DMS 273 (cell line): ENCODE data around the gene TYSND1.
"Not testable (repeated sequence)": the region's sequence is repeated elsewhere in the genome, so short reads cannot be mapped to it uniquely, and the experiment has no call there.

Experiments used
- DNase-seq: peaks from one replicate; lab custom pipeline; 2025; ENCODE audit not compliant: unreplicated experiment; lab: John Stamatoyannopoulos, UW

The TYSND1 gene

GRCh38 chr10:70112071-70112470 is 34.4 kb downstream of the TYSND1 start:
- no peak for DNase-seq

- DNase-seq = no peak
These were observed 35.0 kb downstream of the TYSND1 start for GRCh38 chr10:70111496-70111895.

GRCh38 chr10:70109064-70109729 is 37.3 kb downstream of the TYSND1 start:
- DNase-seq = peak; percentile 36

GRCh38 chr10:70106958-70107791 is 39.3 kb downstream of the TYSND1 start:
- peak; percentile 18 for DNase-seq

GRCh38 chr10:70101668-70102067 is 44.8 kb downstream of the TYSND1 start:
- no peak for DNase-seq

- not testable (repeated sequence) for DNase-seq
These were observed 45.4 kb downstream of the TYSND1 start for GRCh38 chr10:70101068-70101562.

DNA sequence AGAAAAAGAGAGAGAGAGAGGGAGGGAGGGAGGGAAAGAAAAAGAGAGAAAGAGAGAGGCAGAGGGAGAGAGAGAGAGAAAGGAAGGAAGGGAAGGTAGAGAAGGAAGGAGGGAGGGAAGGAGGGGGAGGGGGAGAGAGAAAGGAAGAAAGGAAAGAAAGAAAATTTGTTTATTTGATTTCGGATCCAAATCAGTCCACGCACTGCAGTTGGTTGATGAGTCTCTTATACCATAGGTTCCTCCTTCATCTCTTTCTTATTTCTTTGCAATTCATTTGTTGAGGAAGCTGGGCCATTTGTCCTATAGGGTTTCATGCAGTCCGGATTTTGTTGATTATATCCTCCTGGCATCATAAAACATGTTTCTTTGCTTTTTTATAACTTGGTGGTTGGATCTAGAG is 48.2 kb downstream of the TYSND1 start:
- no peak for DNase-seq

DNA sequence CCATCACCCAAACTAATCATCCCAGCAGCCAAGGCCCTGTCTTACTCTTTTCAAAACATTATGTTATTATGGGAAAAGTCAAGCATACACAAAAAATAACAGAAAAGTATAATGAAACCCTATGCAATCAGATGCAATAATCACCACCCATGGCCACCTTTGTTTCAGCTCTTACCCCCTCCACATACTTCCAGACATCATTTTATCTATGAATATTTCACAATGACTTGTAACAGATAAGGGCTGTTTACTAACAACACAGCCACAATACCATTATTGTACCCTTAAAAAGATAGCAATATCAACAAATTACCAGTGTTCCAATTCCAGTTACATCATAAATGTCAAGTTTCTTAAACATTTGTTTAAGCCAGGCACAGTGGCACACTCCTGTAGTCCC is 49.0 kb downstream of the TYSND1 start:
- no peak for DNase-seq

DNA sequence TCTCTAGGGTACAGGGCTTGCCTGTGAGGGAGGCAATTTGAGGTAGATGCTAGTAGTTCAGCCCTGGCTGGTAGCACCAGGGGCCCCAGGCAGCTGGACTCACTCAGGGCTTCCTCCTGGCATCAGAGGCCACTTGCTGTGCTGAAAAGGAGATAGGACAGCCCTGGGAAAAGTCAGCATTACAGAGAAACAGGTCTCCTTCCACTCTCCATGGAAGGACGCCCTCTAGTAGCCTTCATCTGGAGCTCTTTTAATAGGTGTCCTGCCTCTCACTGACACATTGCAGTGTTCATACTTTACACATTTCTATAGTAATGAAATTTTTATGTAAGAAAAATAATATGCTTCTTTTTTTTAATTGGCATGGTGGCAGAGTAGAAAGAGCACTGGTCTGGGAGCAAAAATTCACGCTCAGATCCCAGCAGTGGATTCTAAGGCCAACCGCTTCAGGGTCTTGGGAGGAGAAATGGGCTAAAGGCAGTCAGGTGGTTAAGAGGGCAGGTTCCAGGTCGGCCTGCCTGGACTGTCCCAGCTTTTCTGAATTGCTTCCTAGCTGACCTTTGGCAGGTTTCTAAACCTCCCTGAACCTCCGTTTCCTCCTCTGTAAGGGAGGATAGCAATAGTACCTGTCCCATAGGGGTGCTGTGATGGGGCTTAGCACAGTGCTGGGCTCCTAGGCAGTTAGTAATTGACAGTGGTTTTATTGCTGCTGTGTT is 49.6 kb downstream of the TYSND1 start:
- DNase-seq = no peak

- no peak for DNase-seq
These were observed 50.3 kb downstream of the TYSND1 start for GRCh38 chr10:70096016-70096704.

DNA sequence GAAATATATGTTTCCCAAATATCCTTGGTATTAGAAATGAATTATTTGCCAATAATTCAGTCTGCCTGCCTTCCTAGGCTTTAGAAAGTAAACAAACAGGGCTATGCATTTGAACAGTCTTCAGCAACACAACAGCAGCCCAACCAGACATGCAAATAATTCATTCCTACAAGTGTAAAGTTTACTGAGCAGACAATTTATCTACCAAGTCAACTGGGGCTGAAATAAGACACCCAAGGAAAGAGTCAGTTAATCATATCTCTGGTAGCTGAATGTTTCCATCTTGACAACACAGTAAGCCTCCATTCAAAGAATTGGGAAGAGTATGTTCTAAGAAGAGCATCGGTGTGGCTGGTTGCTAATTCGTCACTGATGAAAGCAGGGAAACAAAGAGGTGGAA is 52.2 kb downstream of the TYSND1 start:
- DNase-seq = no peak

GRCh38 chr10:70093335-70093944 is 53.1 kb downstream of the TYSND1 start:
- no peak for DNase-seq

DNA sequence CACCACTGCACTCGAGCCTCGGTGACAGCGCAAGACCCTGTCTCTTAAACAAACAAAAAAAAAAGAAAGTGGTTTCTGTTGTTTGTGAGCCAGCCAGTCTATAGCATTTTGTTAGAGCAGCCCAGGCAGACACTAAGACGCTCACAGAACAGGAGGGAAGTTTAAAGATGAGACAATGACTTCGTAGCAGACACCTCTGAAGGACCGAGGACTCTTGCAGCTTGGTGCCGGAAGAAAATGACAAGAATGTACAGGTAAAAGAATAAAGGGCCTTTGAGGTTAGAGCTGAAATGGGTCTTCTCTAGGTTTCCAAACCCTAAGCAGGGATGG is 54.1 kb downstream of the TYSND1 start:
- DNase-seq = no peak

GRCh38 chr10:70090951-70091350 is 55.5 kb downstream of the TYSND1 start:
- no peak for DNase-seq

DNA sequence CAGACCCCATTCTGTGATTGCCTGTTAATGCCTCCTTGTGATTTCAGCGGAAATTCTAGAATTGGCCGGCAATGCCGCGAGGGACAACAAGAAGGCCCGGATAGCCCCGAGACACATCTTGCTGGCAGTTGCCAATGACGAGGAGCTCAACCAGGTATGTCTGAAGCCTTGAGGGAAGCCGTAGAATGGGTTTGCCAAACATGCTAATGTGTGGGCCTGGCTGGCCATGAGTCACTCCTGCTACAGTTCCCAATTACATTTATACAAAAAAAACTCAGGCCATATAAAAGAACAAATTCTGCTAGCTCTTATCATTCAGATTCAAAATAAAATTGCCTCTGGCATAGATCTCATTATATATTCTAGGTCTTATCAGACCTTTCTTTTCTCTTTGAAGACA is 56.5 kb downstream of the TYSND1 start:
- no peak for DNase-seq

GRCh38 chr10:70088308-70088698 is 58.2 kb downstream of the TYSND1 start:
- DNase-seq = no peak
